Urothelium cell line (cell line): ENCODE data around the gene NUP210L.
"Not testable (repeated sequence)": the region's sequence is repeated elsewhere in the genome, so short reads cannot be mapped to it uniquely, and the experiment has no call there.

Experiments used
- DNase-seq: peaks from one replicate; pipeline ENCODE4 v3.0.0; 2011; ENCODE audit warnings: low spot score, mixed read lengths
- FAIRE-seq: peaks from 2 replicates; lab custom pipeline; 2011; peaks lifted over from hg19 to GRCh38; lab: Jason Lieb, UNC

Gene NUP210L

GRCh38 chr1:154171223-154171583, 16.3 kb upstream of the NUP210L start:
- DNase-seq (no peak), FAIRE-seq (no peak)

- FAIRE-seq (no peak), DNase-seq (no peak)
Observed at GRCh38 chr1:154170547-154171222, 15.8 kb upstream of the NUP210L start.

GRCh38 chr1:154167461-154167860, 12.6 kb upstream of the NUP210L start:
- DNase-seq (no peak), FAIRE-seq (no peak)

- FAIRE-seq: no peak
Observed at GRCh38 chr1:154166207-154166606, 11.3 kb upstream of the NUP210L start.

GRCh38 chr1:154159554-154159953, 4.7 kb upstream of the NUP210L start:
- FAIRE-seq (no peak), DNase-seq (no peak)

More at GRCh38 chr1:154166207-154166606, 11.3 kb upstream of the NUP210L start:
- DNase-seq: no peak

- DNase-seq: no peak
- no peak for FAIRE-seq
Observed at GRCh38 chr1:154158307-154159125, 3.6 kb upstream of the NUP210L start.

GRCh38 chr1:154157520-154158306, 2.8 kb upstream of the NUP210L start:
- FAIRE-seq: no peak
- DNase-seq: no peak

GRCh38 chr1:154155251-154155650, 378 bp upstream of the NUP210L start:
- FAIRE-seq (no peak), DNase-seq (no peak)

GRCh38 chr1:154154053-154154452, 820 bp downstream of the NUP210L start:
- FAIRE-seq (no peak), DNase-seq (no peak)

- DNase-seq: no peak
- no peak for FAIRE-seq
Observed at GRCh38 chr1:154151311-154151710, 3.6 kb downstream of the NUP210L start.

GRCh38 chr1:154148807-154149206, 6.1 kb downstream of the NUP210L start:
- DNase-seq (no peak), FAIRE-seq (no peak)

- not testable (repeated sequence) for FAIRE-seq, DNase-seq
Observed at GRCh38 chr1:154147505-154147904, 7.4 kb downstream of the NUP210L start.

GRCh38 chr1:154145986-154146385, 8.9 kb downstream of the NUP210L start:
- DNase-seq (no peak), FAIRE-seq (no peak)

- FAIRE-seq (no peak), DNase-seq (no peak)
Observed at GRCh38 chr1:154142358-154142757, 12.5 kb downstream of the NUP210L start.

- no peak for DNase-seq
- no peak for FAIRE-seq
Observed at GRCh38 chr1:154141240-154141639, 13.6 kb downstream of the NUP210L start.

- no peak for FAIRE-seq
- no peak for DNase-seq
Observed at GRCh38 chr1:154137888-154138287, 17.0 kb downstream of the NUP210L start.

- no peak for DNase-seq
- no peak for FAIRE-seq
Observed at GRCh38 chr1:154133256-154133655, 21.6 kb downstream of the NUP210L start.

GRCh38 chr1:154129391-154129970, 25.4 kb downstream of the NUP210L start:
- DNase-seq (no peak), FAIRE-seq (no peak)

GRCh38 chr1:154123205-154123604, 31.7 kb downstream of the NUP210L start:
- FAIRE-seq, DNase-seq: not testable (repeated sequence)

GRCh38 chr1:154117642-154118041, 37.2 kb downstream of the NUP210L start:
- DNase-seq (no peak), FAIRE-seq (no peak)

GRCh38 chr1:154115180-154115579, 39.7 kb downstream of the NUP210L start:
- FAIRE-seq (no peak), DNase-seq (no peak)
